Mucosa of descending colon (tissue), 3 donors: ENCODE results near the gene SLC25A24. TPM values are rescaled to one million over a fixed set of nuclear protein-coding genes. Genes with fewer than 3 reads are reported as not detected.

Experiments used
- ATAC-seq: fragments of 200-7000 bp; cut with Tn5 transposase; one replicate; pipeline ENCODE4 v1.9.1; 2020; ENCODE audit warnings: mild to moderate bottlenecking, moderate library complexity
- DNase-seq, 3 donors: peaks; one replicate each; pipeline ENCODE4 v3.0.0-alpha.2; 2020
- H3K36me3 ChIP-seq: fragments of 200-600 bp; one replicate; pipeline ENCODE4 v1.8.0; 2021; ENCODE audit warnings: low read depth, mild to moderate bottlenecking
- H3K4me1 ChIP-seq: fragments of 200-600 bp; one replicate; pipeline ENCODE4 v1.8.0; 2021; ENCODE audit warnings: low read depth, mild to moderate bottlenecking
- H3K4me3 ChIP-seq: fragments of 200-600 bp; one replicate; pipeline ENCODE4 v1.8.0; 2021; ENCODE audit warnings: mild to moderate bottlenecking
- H3K9me3 ChIP-seq: fragments of 200-600 bp; one replicate; pipeline ENCODE4 v1.8.0; 2021; ENCODE audit warnings: mild to moderate bottlenecking
- CTCF ChIP-seq: fragments of 200-600 bp; IDR thresholded peaks from one replicate; pipeline ENCODE4 v1.8.0; 2022; ENCODE audit warnings: antibody characterized with exemption, mild to moderate bottlenecking
- intact Hi-C, 2 donors: fragments of 100-400 bp; cut with DNase I in 1 of 2; cut with micrococcal nuclease in 1 of 2; formaldehyde crosslinking; loops; one replicate each; pipeline versions ENCODE4 v1.11.0 to v1.11.1; 2022; cut with DNase I, micrococcal nuclease
- total RNA-seq, 3 donors: library from RNA; stranded (reverse); fragmentation: NEBNext Ultra II Directional in 2 of 3; extraction: Animal tissue kit (Norgen Biotek cat#: 25700) in 2 of 3; gene quantifications; one replicate each; pipeline versions ENCODE4 v1.2.1 to v1.2.4, GENCODE V29; 2021 to 2023
- donor health status: DM: no; HTN: no; CAD: no; lungs with moderate emphysema.
- donor health status: DM: no; HTN: no; CAD: no.
- donor health status: DM: no; HTN: yes; CAD: no.

SLC25A24 gene
- total RNA-seq, 3 donors from 2014 or later = 38.1 to 81.2 (median 66.7) TPM

DNA sequence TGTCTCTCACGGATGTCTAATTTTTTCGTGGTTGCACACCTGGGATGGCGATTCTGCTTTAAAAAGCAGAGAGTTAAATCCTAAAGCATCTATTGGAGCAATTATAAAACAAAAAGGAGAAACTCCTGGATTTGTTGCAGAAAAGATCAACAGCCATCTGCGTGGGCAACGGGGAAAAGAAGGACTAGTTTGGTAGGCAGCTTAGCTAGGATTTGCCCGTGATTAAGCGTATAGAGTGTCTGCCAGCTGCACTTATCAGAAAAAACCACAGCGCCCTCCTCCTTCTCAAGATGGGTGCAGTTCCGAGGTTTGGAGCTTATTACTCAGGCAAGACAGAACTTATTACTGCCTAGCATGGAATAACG is 526 bp upstream of the SLC25A24 start:
- intact Hi-C loops = no loop called here
- H3K4me3 ChIP-seq = peak overlapping the region; percentile 87
- H3K4me1 ChIP-seq = peaks cover 19% of the 10 kb centered on the region
- TF ChIP-seq CTCF = no peak
- peak; percentile 59 for ATAC-seq
- peak in 1 of 3 donors; percentile 72 for DNase-seq
- H3K9me3 ChIP-seq = no peaks in the 10 kb centered on the region
- H3K36me3 ChIP-seq = no peaks in the 10 kb centered on the region

GRCh38 chr1:108199201-108199691 is 897 bp downstream of the SLC25A24 start:
- intact Hi-C loops = no loop called here
- Histone ChIP-seq H3K4me1 (peaks cover 19% of the 10 kb centered on the region), H3K9me3 (no peaks in the 10 kb centered on the region), H3K36me3 (no peaks in the 10 kb centered on the region), H3K4me3 (peak overlapping the region; percentile 87)
- peak in 1 of 3 donors; percentile 54 for DNase-seq
- ATAC-seq = peak; percentile 68
- no peak for TF ChIP-seq CTCF

DNA sequence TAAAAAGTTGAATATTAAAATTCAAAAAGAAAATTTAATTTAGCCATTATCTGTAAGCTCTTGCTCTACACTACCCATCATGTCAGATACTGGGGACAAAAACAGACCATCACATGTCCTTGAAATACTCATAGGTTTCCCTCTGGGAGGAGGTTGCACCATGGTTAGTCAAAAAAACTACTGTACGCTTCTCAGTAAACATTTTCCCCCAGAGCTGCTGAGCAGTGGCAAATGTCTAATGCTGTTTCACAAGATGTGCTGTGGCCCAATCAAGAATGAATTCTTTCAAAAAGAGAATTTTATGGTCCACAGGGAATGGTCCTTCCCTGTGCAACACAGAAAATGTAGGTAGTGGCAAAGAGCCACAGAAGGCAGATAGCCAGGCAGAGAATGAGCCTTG is 6.1 kb downstream of the SLC25A24 start:
- peaks cover 6% of the 10 kb centered on the region for H3K9me3 ChIP-seq
- H3K4me3 ChIP-seq = no peak overlapping the region
- no peak for DNase-seq
- H3K4me1 ChIP-seq = peaks cover 9% of the 10 kb centered on the region
- TF ChIP-seq CTCF = no peak
- no peaks in the 10 kb centered on the region for H3K36me3 ChIP-seq
- ATAC-seq = no peak
- intact Hi-C loops = no loop called here

DNA sequence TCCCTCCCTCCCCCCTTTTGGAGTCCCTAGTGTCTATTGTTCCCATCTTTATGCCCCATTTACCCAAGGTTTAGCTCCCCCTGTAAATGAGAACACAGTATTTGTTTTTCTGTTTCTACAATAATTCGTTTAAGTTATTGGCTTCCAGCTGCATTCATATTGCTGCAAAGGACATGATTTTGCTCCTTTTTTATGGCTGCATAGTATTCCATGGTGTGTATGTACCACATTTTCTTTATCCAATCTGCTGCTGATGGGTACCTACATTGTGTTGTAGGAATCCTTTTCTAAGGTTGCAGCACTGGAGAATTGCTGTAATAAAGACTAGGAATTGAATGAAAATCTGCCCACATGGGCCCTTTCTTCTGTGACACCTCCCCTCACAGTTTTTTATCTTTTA is 6.8 kb downstream of the SLC25A24 start:
- H3K4me3 ChIP-seq = no peak overlapping the region
- H3K4me1 ChIP-seq = peaks cover 3% of the 10 kb centered on the region
- H3K36me3 ChIP-seq = no peaks in the 10 kb centered on the region
- ATAC-seq = no peak
- no peak for DNase-seq
- peaks cover 6% of the 10 kb centered on the region for H3K9me3 ChIP-seq
- TF ChIP-seq CTCF = no peak
- intact Hi-C loops = no loop called here

DNA sequence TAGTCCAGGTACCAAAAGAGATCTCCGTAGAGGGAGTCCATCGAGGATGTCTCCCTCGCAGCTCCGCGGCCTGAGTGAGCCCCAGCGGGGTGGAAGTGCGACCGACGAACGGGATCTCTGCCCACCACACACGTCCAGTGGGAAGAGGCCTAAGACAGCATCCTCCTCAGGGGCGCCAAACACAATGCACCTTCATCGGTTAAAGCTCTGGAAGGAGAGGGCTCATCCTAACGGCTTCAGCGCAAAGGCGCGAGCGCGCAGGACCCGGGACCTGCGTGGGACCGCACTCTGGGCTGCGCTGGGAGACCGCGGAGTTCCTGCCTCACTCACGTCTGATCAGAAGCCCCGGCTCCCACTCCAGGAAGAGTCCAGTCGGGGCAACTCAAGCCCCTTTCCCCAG is 7.6 kb downstream of the SLC25A24 start:
- Histone ChIP-seq H3K9me3 (peaks cover 6% of the 10 kb centered on the region), H3K4me3 (no peak overlapping the region), H3K4me1 (no peaks in the 10 kb centered on the region), H3K36me3 (no peaks in the 10 kb centered on the region)
- TF ChIP-seq CTCF = no peak
- intact Hi-C loops = no loop called here
- peak in 1 of 3 donors; percentile 17 for DNase-seq
- no peak for ATAC-seq
